ENCODE data around the gene PTGR3. TPM values are rescaled to one million over a fixed set of nuclear protein-coding genes. Genes with fewer than 3 reads are reported as not detected.

PTGR3 gene
- total RNA-seq, 4 donors from 2014 or later = 9.6 to 27.5 (median 20.1) TPM

DNA sequence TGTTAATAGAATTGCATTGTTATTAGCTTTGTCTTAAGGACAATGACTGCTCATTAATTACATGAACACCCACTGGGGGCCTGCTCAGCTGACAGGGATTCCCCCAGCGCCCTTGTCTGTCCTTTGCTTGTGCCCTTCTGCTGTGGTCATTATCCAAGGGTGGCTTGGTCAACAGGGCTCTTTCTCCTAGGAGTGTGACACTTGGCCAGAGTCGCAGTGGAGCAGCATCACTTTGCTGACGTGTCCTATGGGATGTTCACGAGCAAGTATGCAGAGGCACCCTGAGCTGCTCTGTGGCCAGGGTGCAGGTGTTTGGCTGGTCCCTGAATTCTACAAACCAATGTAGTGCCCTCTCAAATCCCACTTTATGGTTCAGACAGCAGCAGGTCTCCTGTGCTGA is 46.0 kb downstream of the PTGR3 start:
- Histone ChIP-seq H3K4me1 (peaks cover 9 to 32% (median 28%) of the 10 kb centered on the region in 4 donors), H3K27me3 (peaks cover 0 to 5% (median 0%) of the 10 kb centered on the region in 4 donors), H3K27ac (replicated peaks in 1 of 4) (peak overlapping the region in 2 of 4 donors; percentile 5 to 31), H3K36me3 (no peaks in the 10 kb centered on the region), H3K4me3 (no peak overlapping the region), H3K9me3 (no peaks in the 10 kb centered on the region)
- peak; percentile 89 for DNase-seq (ENCODE audit: extremely low spot score)
- intact Hi-C loops (cut with DNase I) = loop anchor here (10.0 kb wide), 1 partner anchor 508 kb away; no protein-coding TSS in a partner anchor
- TF ChIP-seq, protein P1, sequence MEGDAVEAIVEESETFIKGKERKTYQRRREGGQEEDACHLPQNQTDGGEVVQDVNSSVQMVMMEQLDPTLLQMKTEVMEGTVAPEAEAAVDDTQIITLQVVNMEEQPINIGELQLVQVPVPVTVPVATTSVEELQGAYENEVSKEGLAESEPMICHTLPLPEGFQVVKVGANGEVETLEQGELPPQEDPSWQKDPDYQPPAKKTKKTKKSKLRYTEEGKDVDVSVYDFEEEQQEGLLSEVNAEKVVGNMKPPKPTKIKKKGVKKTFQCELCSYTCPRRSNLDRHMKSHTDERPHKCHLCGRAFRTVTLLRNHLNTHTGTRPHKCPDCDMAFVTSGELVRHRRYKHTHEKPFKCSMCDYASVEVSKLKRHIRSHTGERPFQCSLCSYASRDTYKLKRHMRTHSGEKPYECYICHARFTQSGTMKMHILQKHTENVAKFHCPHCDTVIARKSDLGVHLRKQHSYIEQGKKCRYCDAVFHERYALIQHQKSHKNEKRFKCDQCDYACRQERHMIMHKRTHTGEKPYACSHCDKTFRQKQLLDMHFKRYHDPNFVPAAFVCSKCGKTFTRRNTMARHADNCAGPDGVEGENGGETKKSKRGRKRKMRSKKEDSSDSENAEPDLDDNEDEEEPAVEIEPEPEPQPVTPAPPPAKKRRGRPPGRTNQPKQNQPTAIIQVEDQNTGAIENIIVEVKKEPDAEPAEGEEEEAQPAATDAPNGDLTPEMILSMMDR (IDR thresholded peaks at IDR 0.05) = no peak
- TF ChIP-seq EP300 (IDR thresholded peaks at IDR 0.05) (no peak), POLR2A (IDR thresholded peaks at IDR 0.05; ENCODE audit: low read depth) (no peak), POLR2AphosphoS5 (IDR thresholded peaks at IDR 0.05) (no peak)
- 88% methylated on average over 3 of the region's 4 CpGs for WGBS

DNA sequence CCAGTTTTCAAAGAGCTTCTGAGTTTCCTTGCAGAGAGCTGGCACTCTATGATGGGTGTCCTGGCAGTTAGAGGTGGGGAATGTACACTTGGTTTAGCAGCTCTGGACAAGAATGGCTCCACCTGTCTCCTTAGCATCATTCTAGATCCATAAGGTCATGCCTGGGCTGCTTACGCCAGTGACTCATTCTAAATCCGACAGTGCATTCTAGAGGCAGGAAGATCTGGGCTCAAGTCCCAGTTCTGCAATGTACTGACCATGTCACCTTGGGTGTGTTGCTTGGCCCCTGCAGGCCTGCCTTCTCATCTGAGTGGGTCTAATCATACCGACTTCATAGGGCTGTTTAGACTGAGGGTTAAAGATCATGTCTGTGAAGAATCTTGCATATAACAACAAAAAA is 46.5 kb downstream of the PTGR3 start:
- peak; percentile 90 for DNase-seq (ENCODE audit: extremely low spot score)
- H3K4me1 ChIP-seq = peaks cover 9 to 30% (median 25%) of the 10 kb centered on the region in 4 donors
- 29% methylated on average over 3 of the region's 3 CpGs for WGBS
- H3K4me3 ChIP-seq = no peak overlapping the region
- H3K36me3 ChIP-seq = no peaks in the 10 kb centered on the region
- TF ChIP-seq, protein P1 (IDR thresholded peaks at IDR 0.05) = no peak
- TF ChIP-seq POLR2AphosphoS5 (IDR thresholded peaks at IDR 0.05) = peak; percentile 26 to 46
- peak overlapping the region in 1 of 4 donors; percentile 31 for H3K27ac ChIP-seq (replicated peaks in 1 of 4)
- H3K27me3 ChIP-seq = peaks cover 0 to 5% (median 0%) of the 10 kb centered on the region in 4 donors
- H3K9me3 ChIP-seq = no peaks in the 10 kb centered on the region
- intact Hi-C loops (cut with DNase I) = loop anchor here (10.0 kb wide), 1 partner anchor 508 kb away; no protein-coding TSS in a partner anchor

DNA sequence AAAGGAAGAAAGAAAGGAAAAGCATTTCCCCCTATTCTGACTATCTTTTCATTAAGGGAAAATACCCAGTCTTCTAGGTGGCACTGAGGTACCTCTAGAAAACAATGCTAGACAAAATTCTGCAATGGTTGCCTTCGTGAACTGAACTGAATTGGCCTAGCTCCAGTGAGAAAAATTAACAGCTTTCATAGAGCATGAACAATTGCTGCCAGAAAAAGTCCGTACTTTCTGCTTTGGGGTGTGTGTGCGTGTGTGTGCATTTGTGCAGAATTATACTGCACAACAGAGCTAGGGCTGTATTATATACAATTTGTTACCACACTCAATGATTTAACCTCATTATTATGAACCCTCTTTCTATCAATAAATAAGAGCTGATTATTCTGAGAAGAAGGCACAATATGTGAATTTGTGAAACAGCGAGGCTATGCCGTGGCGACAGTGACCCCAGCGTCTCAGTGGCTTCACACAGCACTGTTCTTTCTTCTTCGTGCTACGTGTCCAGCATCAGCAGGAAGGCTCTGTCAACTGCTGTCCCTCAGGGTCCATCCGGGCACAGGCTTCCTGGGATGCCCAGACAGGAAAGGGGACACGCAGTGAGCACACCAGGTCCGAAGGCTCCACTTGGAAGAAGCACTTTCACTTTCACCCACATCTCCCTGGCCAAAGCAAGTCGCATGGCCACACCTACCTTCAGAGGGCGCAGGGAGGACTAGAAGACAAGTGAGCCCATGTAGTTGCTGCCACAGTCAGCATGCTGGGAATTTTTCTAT is 47.5 kb downstream of the PTGR3 start:
- intact Hi-C loops (cut with DNase I) = loop anchor here (10.0 kb wide), 1 partner anchor 507 kb away; no protein-coding TSS in a partner anchor
- no peak for DNase-seq (ENCODE audit: extremely low spot score)

DNA sequence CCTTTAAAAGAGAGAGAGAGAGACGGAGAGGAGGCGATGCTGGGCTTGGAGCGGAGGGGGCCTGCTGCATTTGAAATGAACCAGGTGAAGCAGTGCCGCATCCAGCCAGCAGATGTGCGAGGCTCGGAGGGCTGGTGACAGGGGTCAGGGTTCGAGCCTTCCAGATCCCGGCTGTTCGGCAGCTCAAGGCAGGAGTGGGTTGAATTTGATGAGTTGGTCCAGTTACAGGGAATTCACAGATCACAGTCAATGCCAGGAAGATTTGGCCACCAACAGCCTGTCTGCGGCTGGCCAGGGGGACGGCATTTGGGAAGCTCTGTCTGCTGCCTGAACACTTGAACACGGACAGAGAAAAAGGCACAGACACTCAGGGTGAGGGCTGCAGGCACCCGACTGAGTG is 48.6 kb downstream of the PTGR3 start:
- H3K9me3 ChIP-seq = no peaks in the 10 kb centered on the region
- no peak for DNase-seq (ENCODE audit: extremely low spot score)
- no peaks in the 10 kb centered on the region for H3K36me3 ChIP-seq
- no peak overlapping the region for H3K27ac ChIP-seq (replicated peaks in 1 of 4)
- TF ChIP-seq EP300 (IDR thresholded peaks at IDR 0.05) (no peak), POLR2AphosphoS5 (IDR thresholded peaks at IDR 0.05) (no peak)
- intact Hi-C loops (cut with DNase I) = loop anchor here (10.0 kb wide), 1 partner anchor 506 kb away; no protein-coding TSS in a partner anchor
- peaks cover 0 to 5% (median 0%) of the 10 kb centered on the region in 4 donors for H3K27me3 ChIP-seq
- H3K4me3 ChIP-seq = peak overlapping the region; percentile 6 to 46 (median 20)
- H3K4me1 ChIP-seq = peaks cover 9 to 26% (median 20%) of the 10 kb centered on the region in 4 donors
- WGBS = 53% methylated on average over 13 of the region's 13 CpGs

More for the DNA sequence above, 47.5 kb downstream of the PTGR3 start:
- Histone ChIP-seq H3K9me3 (no peaks in the 10 kb centered on the region), H3K27ac (replicated peaks in 1 of 4) (peak overlapping the region in 1 of 4 donors; percentile 11), H3K4me1 (peaks cover 9 to 26% (median 20%) of the 10 kb centered on the region in 4 donors), H3K27me3 (peaks cover 0 to 5% (median 0%) of the 10 kb centered on the region in 4 donors), H3K4me3 (peak overlapping the region; percentile 34 to 57 (median 44)), H3K36me3 (no peaks in the 10 kb centered on the region)
- WGBS = 67% methylated on average over 14 of the region's 14 CpGs
- TF ChIP-seq EP300 (IDR thresholded peaks at IDR 0.05) (no peak), POLR2AphosphoS5 (IDR thresholded peaks at IDR 0.05) (no peak), POLR2A (IDR thresholded peaks at IDR 0.05; ENCODE audit: low read depth) (no peak)
- TF ChIP-seq, protein P1 (IDR thresholded peaks at IDR 0.05) = no peak

DNA sequence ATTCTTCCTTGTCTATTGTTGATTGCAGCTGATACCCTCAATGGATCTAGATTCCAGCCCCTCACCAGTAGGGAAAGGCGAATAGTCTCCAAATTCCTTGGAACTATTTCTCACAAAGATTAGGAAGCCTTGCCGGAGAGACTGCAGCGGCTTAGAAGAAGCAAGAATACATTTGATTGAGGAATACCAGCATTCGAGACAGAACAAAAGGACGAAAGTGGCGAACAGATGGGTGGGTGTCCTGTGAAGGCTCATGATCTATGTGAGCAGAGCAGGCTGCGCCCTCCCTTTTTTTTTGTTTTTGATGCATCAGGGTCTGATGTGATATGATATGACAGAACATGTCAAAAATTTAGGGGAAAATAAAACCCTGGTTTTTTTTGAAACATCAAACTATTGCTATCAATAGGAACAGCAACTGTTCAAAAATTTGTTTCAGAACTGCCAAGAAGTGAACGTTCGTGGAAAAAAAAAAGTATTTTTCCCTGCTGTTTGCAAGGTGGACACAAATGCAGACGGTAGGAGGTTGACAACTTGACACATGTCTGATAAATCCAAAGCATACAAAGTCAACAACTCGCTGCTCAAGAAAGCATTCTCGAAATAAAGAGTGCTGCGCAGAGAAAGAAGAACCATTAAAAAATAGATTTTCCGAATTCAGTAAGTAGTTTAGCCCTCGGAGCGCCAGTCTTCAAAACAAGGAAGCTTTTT is 49.1 kb downstream of the PTGR3 start:
- Histone ChIP-seq H3K27me3 (peaks cover 0 to 5% (median 0%) of the 10 kb centered on the region in 4 donors), H3K4me3 (peak overlapping the region in 3 of 4 donors; percentile 6 to 46 (median 25)), H3K4me1 (peaks cover 9 to 26% (median 20%) of the 10 kb centered on the region in 4 donors), H3K9me3 (no peaks in the 10 kb centered on the region), H3K36me3 (no peaks in the 10 kb centered on the region), H3K27ac (replicated peaks in 1 of 4) (no peak overlapping the region)
- 69% methylated on average over 16 of the region's 16 CpGs for WGBS
- peak; percentile 17 for DNase-seq (ENCODE audit: extremely low spot score)
- no peak for TF ChIP-seq EP300 (IDR thresholded peaks at IDR 0.05)
- TF ChIP-seq POLR2AphosphoS5 (IDR thresholded peaks at IDR 0.05) = no peak
- TF ChIP-seq, protein P1 (IDR thresholded peaks at IDR 0.05) = no peak
- no peak for TF ChIP-seq POLR2A (IDR thresholded peaks at IDR 0.05; ENCODE audit: low read depth)
- intact Hi-C loops (cut with DNase I) = loop anchor here (10.0 kb wide), 1 partner anchor 505 kb away; no protein-coding TSS in a partner anchor

All from esophagus muscularis mucosa (tissue), 4 donors.